ENCODE results near the gene P2RX3.

The P2RX3 gene

DNA sequence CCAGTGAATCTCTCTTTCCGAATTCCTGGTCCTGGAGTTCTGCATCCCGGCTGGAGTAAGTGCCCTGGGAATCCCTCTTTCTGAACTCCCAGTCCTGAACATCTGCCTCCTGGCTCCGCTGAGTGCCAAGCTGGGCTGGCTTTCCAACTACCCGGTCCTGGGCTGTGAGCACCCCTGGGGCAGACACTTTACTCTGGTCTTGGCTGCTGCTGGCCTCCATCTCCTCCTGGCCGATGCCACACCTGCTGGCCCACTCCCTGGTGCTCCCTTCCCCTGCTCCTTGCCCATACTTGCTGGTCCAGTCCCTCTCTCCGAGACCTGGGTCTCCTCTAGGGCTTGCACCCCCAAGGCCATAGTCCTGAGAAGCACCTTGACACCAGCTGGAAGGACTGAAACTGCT lies 28.1 kb upstream of the P2RX3 start:
- DNase-seq: no peak

DNA sequence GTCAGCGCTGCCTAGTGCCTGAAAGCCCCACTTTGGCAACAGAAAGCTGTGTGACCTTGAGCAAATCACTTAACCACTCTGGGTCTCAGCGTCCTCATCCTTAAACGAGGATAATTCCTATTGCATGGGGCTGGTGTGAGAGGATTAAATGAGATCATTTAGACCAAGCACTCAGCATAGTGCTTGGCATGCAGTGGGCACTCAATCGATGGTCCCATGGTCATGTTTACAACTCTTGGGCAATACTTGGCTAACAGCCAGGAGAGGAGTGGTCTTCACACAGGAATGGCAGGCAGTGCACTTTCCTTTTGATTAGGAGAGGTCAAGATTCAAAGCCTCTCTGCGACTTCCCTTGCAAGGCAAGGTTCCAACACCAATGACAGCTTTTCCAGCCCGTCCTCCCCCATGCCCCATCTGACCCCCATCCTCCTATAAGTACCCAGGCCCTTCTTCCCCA lies 27.5 kb upstream of the P2RX3 start:
- no peak for DNase-seq

DNA sequence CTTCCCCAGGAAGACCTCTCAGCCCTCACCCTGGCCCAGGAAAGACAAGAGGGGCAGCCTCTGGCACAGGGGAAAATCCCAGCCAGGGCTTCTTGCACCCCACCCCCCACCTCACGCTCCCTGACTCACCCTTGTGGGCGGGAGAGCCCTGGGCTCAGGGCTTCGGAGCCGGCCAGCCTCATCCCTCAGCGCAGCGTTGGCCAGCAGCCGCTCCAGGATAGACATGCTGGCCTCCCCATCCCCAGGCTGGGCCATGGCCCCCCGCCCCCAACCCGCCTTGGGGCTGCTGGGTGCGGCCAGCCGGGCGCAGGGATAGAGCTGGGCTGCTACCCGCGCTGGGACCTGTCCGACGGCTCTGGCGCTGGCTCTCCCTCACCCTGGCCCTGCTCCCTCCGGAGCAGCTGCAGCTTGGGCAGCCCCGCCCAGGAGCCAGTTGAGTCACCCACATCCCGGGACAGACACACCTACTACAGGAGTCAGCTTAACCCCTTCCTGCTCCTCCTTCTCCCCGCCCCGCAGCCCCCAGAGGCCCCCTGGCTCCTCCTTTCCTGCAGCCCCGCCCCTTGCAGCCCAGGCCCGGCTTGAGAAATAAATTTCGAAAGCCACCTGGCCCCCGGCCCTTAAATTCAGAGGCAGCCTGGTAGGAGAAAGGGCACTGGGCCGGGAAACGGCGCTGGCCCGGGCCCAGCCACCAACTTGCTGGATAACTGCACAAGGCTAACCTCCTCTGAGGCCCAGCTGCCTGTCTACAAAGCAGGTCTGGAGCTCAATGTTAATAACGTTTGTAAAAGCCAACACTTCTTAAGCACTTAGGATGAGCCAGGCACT lies 26.8 kb upstream of the P2RX3 start:
- DNase-seq: peak; percentile 45

GRCh38 chr11:57312511-57313021 lies 25.6 kb upstream of the P2RX3 start:
- DNase-seq: no peak

DNA sequence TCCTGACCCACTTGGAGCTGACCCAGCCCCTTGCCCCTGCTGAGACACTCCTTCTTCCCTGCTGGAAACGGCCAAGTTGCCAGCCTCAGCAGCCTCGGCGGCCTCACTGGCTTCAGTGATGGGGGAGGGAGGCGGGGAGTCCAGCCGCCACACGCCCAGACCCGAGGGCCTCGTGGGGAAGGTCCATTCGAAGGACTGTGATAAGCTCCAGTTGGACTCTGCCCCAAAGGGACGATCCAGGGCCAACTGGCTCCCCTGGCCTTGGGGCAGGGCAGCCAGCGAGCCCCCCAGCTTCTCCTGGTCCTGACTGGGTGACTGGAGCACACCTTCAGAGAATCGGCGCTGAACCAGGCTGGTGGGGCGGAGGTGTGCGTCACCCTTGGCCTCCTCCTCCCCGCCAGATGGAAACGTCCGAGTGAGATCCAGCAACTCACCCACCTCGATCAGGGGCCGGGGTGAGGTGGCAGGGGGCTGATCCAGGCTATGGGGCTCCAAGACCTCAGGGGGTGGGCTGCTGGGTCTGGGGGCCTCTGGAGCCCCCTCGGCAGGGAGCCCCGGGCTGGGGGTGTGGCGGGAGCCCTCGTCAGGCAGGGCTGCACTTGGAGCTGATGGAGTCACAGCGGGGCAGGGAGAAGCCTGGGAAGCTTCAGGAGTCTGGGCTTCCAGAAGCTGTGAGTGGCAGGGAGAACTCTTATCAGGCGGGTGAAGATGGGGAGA lies 24.9 kb upstream of the P2RX3 start:
- DNase-seq: no peak

- DNase-seq: no peak
These were observed 24.4 kb upstream of the P2RX3 start for GRCh38 chr11:57313788-57314135.

DNA sequence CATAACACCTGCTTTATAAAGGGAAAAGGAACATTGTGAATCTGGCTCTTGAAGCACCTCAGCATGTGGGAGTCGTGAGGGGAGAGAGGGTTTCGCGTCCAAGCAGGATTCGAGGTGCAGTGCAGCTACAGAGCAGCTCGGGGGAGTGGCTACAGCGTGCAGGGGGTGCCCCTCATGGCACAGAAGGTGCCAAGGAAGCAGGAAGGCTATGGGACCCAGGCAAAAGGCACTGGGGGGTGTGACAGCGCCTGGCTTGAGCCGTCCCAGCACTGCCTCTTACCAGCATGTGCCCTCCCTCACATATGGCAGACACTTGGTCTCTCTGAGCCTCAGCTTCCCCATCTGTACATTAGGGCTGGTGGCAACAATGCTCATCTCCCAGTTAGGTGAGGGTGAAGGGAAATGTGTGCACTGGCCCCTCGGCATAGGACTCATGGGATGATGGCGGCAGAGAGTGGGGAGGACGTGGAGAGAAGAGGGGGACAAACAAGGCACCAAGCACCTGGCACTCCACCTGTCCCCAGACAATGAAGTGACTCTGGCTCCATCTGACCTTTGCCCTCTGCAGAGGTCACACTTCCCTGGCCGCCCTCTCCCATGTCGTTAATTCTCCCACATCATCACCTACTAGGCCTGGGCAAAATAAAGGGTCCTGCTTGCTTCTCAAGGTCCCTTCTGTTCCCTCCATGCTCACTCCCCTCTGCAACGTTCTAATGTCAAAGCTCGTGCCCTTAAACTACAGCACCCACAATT lies 23.8 kb upstream of the P2RX3 start:
- no peak for DNase-seq

DNA sequence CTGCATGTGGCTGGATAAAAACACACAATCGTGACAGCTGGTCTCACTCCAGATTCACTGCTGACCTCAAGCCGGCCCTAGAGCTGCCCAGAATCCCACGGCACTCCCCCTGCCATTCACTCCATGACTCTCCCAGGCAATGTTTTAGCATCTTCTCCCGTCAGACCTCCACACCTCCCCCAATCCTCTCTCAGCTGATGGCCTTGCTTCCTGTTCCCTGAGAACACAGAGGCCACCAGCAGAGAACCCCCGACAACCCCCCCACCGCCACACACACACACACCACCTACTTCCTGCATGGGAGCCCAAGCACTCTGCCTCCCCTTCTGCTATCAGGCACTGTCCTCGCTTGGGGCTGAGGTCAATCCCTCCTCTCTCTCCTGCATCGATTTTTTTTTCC lies 22.7 kb upstream of the P2RX3 start:
- DNase-seq: no peak

- DNase-seq: no peak
These were observed 22.1 kb upstream of the P2RX3 start for GRCh38 chr11:57316017-57316416.

DNA sequence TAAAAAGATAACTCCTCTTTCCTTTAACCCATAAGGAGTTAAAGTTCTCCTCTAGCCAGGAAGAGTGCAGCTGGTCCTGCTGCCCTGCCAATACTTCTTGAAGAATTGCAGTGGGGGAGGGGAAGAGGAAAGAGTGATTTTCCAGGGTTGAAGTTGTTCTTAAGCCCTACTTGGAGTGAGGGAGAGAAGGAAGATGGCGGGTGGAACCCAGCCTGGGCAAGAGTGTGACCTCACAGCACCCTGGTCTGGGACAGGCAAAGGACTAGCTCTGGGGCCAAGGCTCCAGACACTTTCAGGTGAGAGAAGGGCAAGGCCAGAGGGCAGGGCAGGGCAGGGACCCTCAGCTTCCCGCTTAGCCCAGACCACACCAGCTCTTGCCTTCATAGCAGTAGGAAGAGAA lies 20.0 kb upstream of the P2RX3 start:
- no peak for DNase-seq

DNA sequence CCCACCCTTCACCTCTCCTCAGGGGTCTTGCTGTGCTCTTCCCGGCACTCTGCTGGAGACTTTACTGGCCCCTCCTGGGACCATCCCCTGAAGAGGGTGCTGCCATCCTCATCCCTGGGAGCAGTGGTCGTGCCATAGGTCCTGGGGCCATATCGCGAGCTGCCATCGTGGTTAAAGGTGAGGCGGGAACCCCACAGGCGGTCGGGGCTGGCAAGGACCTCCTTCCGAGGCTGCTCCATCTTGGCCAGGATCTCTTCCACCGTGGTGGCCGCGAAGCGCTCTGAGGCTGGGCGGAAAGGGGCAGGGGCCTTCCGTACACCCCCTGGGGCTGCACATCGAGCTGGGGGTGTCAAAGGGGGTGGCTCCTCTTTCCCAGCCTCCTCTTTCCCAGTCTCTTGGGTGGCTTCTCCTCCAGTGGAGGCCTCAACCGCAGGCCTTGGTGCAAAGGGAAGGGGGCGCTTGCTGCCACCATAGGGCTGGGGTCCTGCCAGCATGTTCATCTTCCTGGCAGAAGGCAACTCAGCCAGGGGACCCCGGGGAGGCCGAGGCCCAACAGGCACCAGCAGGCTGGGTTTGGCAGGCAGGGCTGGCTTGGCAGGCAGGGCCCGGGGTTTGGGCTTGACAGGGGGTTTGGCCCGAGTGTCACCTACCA lies 18.0 kb upstream of the P2RX3 start:
- DNase-seq: no peak

DNA sequence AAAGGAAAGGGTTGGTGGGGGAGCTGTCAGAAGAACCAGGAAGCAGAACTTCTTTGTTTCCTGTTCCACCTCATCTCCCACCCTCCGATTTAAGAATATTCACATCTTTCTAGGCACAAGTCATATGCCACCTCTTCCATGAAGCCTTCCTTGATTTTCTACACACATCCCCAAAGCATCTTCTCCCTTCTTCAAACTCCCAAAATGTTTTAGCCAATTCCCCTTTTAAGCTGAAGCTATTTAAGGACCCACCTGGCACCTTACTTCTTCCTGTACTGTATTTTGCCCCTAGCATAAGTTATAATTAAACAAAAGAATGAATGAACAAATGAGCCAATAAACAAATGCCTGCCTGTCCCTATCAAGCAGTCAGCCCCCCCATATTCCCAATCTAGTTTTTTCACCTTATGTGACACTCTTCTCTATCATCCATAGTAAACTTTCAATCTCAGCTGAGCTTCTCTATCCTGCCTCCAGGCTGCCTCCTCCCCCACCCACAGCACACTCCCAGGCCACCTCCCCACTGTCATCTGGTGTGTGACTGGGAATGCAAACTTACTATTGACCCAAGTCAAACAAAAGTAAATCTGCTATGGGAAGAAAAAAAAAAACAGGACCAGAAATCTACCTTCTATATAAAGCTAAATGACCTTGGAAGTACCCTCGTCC lies 17.3 kb upstream of the P2RX3 start:
- DNase-seq: no peak

GRCh38 chr11:57321388-57322255 lies 16.5 kb upstream of the P2RX3 start:
- no peak for DNase-seq

GRCh38 chr11:57322256-57323166 lies 15.6 kb upstream of the P2RX3 start:
- peak; percentile 5 for DNase-seq

DNA sequence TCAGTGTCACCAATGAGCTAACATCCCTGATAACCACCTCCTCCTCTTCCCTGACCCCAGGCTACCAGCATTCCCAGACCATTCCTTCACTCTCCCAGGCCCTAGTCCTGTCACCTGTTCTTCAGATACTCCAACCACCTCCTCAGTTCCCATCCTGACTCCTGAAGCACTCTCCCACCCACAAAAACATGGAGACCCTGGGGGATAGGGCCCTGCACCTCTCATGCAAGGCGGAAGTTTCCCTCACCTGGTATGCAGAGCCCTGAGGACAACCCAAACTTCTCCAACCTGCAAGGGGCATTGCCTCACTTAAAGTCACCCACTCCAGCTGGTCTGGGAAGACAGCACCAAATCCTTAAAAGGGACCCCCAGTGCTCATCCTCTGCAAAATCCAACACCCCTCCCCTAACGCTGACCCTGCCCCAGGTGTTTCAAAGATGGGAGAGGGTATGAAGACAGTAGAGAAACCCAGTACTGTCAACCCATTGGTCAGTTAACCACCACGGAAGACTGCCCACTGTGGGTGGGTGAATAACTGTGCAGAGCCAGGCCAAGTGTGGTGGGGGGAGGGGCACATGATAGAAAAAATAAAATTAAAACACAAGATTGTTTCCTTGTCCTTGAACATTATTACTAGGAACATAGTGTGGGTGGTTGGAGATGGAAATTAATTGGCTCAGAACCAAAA lies 14.8 kb upstream of the P2RX3 start:
- no peak for DNase-seq

GRCh38 chr11:57323855-57324153 lies 14.3 kb upstream of the P2RX3 start:
- DNase-seq: no peak

DNA sequence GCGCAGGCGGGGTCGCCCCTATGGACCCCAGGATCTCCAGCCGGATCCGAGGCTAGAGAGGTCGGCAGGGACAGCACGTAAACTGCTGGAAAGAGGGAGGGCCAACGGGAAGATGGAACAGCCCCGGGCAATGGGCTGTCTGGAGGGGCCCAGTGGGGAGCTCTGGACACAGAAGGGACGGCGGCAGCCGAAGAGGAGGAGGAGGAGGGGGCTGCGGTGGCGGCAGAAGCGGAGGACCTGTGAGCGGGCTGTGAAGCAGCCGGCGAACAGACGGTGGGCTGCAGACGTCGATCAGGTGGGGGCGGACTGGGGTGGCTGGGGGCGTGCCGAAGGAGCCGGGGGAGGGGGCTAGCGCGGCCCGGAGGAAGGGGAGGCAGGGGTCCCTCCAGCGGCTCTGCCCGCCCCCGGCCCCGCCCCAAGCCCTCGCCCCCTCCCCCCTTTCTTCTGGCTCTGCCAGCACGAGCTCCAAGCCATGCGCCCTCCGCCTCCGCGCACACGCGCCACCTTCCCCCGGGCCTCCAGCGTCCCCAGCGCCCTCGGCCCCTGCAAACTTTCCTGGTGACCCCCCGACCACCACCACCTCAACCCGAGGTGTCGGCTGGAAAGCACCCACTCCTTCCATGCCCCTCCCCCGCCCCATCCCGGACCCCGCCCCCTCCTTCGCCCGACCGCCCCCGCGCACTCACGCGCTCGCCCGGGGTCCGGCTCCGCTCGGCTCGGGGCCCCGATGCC lies 13.8 kb upstream of the P2RX3 start:
- peak; percentile 29 for DNase-seq

DNA sequence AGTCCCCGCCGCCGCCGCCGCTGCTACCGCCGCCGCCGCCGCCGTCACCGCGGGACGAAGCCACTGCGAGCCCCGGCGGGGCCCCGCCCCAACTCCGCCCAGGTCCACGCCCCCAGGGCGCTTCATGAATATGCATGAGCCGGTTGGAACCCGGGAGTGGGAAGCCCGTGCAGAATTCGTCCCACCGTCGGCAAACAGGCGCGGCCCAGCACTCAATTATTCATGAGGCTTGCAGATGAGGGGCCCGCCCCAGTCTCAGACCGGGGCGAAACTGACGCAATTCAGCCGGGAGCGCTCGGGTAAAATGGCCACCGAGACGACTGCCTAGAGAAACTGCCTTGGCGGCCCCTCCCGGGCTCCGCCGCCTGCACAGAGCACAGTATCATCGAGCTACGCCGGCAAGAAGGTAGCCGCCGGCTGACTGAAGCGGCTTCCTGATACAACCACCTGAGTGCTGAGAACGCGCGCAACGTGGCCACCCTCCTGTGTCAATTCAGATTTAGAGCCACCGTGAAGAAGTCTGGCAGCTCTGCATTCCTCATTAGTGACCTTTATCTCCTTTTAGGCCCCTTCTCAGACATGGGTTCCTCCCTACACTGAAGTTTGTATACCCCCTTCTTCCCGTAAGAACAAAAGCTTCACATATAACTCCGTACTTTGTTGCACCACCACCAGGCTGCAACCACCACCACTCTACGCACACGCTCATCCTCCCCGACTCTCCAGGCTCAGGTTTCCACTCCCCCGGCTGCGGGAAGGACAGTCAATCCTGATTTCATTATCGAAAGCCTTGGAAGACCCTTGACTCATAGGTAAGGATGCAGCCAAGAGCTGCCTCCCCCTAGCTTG lies 13.0 kb upstream of the P2RX3 start, which contains the start of gene TNKS1BP1:
TSS of gene TNKS1BP1 (minus strand) at position 67 of the 849 bp plus-strand sequence. CDS start 3,067 bp downstream, outside the sequence.
- DNase-seq: peak; percentile 93
